WI38 (cell line): ENCODE measurements around the gene SLC1A2.

Source experiments
- H3K4me3 ChIP-seq: 2 replicates; pipeline ENCODE4 v1.5.1; 2011; ENCODE audit warnings: low read depth, mild to moderate bottlenecking, control low read depth, low read length
- TF ChIP-seq, protein P1 (sequence below): IDR thresholded peaks from 2 replicates; pipeline ENCODE4 v1.5.1; 2012; ENCODE audit warnings: low read depth, mild to moderate bottlenecking, control low read depth, low read length

The SLC1A2 gene

DNA sequence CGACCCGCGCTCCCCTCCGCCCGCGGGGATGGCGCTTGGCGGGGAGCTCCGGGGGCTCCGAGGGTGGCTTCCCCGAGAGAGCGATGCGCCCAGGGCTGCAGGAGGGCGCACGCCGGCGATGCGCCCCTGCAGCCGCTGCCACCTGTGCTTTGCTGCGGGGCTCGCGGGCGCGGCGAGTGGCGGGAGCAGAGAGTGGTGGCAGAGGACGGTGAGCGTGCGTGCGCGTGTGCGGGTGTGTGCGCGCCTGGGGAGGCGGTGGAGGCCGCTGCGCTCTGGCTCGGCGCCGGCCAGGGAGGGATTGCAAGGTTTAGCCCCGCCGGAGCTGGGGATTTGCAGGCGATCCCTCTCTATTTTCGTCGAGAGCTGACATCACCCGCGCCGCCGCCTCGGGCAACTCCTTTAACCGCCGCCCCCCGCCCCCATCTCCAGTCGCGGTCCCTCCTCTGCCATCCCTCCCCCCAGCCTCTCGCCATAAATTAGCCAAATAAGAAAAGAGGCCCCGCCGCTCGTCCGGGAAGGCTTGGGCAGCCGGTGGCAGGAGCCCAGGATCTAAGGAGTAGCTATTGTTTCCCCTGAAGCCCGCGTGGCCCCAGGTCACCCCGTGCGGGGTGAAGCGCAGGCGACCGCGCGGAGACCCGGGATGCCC, at the start of gene SLC1A2:
Gene SLC1A2, minus strand, starts transcription at position 375 of the 646 bp plus-strand sequence. CDS start 592 bp downstream, outside the sequence.
- TF ChIP-seq, protein P1, sequence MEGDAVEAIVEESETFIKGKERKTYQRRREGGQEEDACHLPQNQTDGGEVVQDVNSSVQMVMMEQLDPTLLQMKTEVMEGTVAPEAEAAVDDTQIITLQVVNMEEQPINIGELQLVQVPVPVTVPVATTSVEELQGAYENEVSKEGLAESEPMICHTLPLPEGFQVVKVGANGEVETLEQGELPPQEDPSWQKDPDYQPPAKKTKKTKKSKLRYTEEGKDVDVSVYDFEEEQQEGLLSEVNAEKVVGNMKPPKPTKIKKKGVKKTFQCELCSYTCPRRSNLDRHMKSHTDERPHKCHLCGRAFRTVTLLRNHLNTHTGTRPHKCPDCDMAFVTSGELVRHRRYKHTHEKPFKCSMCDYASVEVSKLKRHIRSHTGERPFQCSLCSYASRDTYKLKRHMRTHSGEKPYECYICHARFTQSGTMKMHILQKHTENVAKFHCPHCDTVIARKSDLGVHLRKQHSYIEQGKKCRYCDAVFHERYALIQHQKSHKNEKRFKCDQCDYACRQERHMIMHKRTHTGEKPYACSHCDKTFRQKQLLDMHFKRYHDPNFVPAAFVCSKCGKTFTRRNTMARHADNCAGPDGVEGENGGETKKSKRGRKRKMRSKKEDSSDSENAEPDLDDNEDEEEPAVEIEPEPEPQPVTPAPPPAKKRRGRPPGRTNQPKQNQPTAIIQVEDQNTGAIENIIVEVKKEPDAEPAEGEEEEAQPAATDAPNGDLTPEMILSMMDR, result no peak
- H3K4me3 ChIP-seq, result peak within 1 kb of the TSS; percentile 63

DNA sequence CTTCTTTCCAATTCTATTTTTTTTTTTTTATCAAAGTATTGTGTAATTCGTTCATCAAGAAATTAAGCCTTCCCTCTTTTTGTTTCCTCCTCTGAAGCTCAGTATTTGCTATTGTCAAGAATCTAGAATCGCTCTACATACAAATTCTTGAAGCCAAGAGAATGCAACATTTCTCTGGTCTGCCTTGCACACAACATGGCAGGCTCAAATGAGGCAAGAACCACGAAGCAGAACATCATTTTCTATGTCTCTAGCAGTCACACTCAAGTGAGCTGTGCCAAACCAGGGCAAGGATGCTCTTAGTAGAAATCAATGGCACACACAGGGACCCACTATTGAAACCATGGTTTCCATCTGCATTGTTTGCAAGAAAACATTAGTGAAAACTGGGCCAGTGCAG, 46.7 kb upstream of the SLC1A2 start:
- H3K4me3 ChIP-seq, result no peak overlapping the region
- TF ChIP-seq, protein P1, result no peak

DNA sequence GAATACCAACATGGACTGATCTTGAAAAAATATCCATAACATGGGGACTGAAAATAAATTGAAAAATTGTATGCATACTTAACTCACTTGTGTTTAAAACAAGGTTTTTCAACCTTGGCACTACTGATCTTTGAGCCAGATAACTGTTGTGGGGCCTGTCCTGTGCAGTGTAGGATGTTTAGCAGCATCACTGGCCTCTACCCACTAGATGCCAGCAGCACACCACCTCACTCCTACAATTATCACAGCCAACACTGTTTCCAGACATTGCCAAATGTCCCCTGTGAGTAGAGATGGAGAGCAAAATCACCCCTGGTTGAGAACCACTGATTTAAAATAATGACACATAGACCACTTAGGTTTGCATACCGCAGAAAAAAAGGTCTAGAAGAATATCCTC, 45.0 kb upstream of the SLC1A2 start:
- TF ChIP-seq, protein P1, result peak; percentile 14; the same call in 1 of the 2 replicates
- H3K4me3 ChIP-seq, result no peak overlapping the region

DNA sequence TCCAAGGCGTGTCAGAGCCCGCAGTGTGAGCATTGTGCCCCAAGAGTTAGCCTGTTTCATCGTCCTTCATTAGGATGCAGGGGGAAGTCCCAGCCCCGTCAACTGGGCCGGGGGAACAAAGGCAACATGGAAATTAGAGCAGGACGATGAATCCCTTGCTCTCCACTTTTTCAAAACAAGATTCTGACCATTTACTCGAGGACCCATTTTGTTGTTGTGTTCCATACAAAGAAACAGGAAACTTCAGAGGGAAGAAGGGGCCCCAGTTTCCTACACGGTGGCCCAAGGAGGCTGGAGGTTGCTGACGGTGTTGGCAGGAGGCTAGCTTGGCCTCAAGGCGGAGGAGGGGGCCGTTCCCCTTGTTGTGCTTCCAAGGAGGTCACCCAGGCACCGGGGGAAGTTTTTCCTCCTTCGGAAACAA, 44.0 kb upstream of the SLC1A2 start:
- no peak overlapping the region for H3K4me3 ChIP-seq
- TF ChIP-seq, protein P1, result no peak

DNA sequence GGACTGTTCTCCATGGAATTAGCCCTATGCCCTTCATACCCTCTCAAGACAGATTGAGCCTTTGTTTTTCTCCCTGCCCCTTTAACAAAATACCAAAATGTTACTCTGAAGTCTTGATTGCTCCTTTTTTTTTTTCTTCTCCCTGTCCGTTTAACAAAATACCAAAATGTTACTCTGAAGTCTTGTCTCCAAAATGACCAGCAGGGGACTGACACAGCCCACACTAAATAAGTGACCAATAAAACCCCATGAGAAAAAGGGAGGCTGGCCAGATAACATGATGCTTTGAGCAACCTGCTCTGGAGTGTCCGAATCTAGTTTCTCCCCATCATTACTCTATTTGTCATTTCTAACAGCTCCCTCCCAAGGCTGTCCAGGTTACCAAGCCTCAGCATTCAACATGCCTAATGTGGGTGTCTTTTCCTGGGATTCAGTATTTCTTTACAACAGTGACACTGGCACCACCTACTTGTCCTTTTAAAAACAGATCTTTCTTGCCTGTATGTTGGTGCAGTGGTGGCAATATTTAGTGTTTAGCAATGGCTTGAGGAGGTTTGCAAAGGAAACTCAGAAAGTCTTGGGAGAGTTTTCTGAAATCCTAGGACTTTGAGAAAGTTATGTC, 42.7 kb upstream of the SLC1A2 start:
- TF ChIP-seq, protein P1, result 0 out of 2 replicates have a peak, but pooled peaks have one; percentile 8
- no peak overlapping the region for H3K4me3 ChIP-seq

DNA sequence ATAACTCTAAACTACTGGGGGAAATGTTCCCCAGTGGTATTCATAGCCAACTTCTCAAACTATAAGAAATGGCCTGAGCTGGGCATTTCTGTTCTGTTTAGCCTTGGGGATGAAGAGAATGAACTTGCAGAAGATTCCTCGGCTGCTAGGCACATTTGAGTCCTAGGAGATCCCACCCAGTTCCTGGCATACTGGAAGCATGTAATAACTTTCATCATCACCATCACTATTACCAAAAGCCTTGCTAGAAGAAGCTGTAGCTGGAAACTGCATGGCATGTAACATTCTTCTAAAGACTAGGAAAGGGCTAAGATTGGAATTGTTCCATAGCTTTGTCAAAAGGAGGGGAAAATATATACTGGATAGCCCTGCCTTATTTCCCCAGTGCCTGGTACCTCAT, 40.1 kb upstream of the SLC1A2 start:
- H3K4me3 ChIP-seq, result no peak overlapping the region
- TF ChIP-seq, protein P1, result no peak

DNA sequence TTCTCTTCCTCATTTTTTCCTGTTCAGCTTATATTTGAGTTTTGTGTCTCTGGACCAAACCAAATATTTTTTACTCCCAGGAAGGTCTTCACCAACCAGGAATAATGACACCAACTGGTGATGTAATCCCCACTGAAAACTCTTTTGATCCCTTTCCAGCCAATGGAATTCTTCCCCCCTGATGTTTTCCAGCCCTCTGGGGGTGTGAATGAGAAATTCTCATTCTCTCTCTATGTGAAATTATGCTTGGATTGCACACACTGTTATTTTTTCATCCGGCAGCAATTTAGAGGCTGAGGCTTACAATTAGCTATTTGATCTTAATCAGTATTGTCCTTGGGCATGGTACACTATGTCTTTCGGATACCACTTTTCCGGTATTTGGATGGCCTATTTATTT, 39.5 kb upstream of the SLC1A2 start:
- H3K4me3 ChIP-seq, result no peak overlapping the region
- TF ChIP-seq, protein P1, result no peak
